Activated CD8-positive, alpha-beta memory T cell treated with anti-CD3 and anti-CD28 coated beads for 4 hours (primary cell): ENCODE data around the gene NHSL2.
"Not testable (repeated sequence)": the region's sequence is repeated elsewhere in the genome, so short reads cannot be mapped to it uniquely, and the experiment has no call there.

Source experiments
- DNase-seq, 2 donors: peaks; one replicate each; pipeline ENCODE4 v3.0.0-alpha.2; 2020; ENCODE audit warnings: low read depth in 2 of 2

NHSL2 gene

DNA sequence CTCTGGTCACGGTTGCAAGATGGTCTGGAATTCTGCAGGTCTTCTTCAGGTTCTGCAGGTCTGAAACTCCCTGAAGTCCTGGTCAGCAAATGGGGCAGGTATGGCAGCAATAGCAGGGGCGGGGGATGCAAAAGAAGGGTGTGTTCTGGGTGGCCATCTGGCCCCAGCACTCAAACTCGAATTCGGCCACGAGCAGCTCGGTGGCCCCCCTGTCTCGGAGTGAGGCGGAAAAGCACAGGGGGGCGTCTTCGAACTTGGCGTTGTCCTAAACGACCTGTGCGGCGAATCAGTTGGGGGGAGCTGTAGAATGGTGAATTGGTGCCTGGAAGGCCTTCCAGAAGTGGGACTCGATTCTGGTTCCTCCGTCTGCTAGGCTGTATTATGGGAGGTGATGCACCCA is 219.0 kb downstream of the NHSL2 start:
- DNase-seq = no peak

DNA sequence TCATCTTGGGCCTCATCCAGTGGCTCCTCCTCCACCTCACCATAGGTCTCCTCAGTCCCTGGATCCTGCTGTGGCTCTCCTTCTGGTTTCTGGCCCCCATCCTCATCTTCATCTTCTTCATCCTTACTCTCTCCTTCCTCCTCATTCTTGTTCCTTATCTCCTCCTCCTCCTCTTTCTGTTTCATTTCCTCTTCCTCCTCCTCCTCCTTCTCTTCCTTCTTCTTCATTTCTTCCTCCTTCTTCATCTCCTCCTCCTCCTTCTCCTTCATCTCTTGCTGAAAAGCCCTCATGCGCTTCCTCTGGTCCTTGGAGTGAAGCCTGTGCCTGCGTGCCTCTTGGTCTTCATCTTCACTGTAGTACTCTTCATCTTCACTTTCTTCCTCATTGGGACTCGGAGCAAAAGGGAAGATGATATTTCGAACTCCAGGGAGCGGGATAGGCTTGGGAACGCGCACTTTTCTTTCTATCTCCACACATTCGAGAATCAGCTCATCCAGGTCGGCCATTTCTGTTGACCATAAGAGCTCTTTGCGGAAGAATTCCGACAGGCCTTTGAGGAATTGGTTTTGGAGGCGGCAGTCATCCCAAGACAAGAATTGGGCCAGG is 219.6 kb downstream of the NHSL2 start:
- DNase-seq = no peak

DNA sequence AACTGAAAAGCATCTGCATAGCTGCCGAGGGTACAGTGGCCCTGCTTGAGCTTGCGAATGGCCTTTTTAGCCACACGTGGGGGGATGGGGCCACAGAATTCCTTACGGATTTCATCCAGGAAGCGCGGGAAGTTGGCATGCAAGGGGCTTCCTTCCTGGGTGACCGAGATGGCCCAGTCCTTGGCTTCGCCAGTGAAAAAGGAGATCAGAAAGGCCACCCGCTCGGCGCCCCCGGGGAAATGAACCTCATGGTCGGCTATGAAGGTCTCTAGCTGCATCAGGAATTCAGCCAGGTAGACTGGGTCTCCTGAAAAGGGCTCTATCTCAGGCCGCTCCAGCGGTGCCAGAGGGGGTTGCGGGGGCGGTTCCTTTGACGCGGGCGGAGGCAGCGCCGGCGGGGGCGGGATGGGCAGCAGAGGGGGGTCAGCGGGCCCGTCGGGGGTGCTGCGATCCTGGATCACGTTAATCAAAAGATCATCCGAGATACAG is 220.2 kb downstream of the NHSL2 start:
- DNase-seq = no peak

DNA sequence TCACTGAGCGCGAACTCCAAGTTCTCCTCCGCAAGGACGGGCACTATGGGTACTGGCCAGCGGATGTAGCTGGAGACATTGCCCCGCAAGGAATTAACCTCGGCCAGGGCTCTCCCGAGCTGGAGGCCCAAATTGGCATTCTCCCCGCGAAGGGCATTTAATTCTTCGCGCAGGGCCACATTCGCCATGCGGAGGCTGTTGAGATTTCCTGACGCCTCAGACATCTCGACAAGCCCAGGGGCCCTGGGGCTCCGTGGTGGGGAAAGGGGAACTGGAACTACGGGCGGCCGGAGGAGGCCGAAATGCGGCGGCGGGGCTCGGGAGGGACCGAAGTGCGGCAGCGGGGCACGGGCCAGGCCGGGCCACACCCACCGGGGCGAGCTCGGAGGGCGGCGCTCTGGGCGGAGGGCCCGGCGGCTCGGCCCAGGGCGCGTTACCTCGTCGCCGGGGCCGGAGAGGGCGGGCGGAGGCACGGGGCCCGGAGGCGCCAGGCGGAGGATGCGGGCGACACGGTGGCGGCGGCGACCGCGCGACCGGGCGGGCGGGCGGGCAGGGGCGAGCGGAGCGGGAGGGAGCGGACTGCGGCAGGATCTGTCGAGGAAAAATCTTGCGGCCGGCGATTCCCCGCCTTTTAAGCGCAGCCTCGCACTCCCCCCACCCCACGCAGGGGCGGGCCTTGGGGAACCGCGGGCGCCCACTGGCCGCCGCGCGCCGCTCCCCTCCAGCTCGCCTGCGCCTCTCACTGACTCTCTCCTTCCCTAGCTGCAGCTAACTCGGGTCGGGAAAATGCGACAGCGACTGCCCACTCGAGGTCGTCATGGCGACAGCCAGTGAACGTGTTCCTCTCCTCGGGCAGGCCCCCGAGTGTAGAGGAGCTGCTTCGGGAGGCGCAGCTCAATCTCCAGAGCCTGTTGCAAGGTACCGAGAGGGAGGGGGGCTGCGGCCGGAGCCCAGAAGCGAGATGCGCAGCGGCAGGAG is 221.0 kb downstream of the NHSL2 start, which contains the start of gene RTL5:
RTL5 (minus strand) TSS at position 599 of the 978 bp plus-strand sequence.
- DNase-seq = peak; percentile 42

DNA sequence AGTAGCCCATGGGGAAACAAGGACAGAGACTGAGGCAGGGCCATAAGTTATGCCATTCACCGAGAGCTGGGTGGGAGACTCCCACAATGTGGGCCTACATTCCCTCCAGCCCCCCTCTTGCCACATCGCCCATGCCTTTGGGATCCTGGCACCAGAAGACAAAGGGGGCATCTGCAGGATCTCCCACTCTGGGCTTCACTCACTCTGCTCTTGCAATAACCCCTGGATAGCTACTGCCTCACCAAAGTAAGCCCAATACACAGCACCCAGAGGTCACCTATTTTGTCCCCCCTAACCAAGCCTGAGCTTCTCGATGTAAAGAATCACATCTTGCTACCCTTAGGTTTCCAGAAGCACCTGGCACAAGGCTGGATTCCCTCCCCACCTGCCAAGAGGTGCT is 221.8 kb downstream of the NHSL2 start:
- no peak for DNase-seq

DNA sequence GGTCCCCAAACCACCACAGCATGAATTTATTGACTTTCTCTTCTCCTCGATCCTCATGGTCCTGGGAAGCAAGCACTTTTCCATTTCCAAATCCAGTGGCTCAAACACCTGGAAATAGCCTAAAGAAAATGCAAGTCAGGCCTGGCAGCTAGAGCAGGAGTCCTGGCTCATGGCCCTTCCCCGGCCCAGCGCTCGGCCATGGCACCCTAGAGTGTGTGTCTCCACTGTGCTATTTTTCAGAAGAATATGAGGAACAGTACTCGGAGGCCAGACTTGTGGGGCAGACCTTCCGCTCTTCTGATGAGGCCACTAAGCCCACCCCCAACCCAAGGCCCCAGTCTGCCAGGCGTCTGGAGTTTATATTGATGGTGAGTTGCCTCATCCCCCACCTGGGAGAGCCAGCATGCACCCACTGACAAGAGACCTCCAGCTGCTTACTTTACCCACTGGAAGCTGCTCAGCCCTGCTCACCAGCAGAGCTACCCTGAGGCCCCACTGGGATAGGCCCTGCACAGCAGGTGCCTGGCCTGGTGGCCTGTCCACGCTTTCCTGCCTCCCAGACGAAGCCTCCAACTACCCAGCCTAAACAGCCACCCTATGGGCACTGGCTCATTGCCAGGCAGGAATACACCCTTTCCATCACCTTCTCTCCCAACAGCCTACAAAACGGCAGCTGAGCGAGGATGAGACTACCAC is 223.4 kb downstream of the NHSL2 start:
- DNase-seq = no peak

DNA sequence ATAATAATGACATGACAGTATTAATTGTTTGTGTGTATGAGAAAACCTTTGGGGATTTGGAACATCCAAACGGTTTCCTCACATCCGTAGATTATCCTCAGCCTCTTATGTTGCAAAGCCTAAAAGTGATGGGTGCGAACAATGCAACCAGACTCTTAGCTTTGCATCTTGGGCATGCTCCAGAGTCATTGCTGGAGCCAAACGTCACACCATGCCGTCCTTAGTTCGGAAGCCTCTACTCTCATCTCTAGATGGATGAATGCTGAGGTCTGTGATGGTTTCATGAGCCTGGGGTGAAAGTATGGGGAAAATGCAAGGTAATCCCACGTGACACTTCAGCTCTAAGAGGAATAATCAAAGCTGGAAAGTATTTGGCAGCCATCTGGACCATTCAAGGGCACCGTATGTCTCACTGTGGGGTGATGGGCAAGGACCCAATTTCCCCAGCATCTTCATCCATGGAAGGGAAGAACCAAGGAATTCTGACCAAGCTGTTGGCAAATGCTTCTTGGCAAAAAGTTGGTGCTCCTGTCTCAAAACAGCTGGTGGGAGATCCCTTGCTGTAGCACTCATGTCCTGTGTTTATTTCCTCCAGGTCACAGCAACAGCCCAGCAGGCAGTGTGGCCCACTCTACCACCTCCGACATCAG is 227.3 kb downstream of the NHSL2 start:
- DNase-seq = no peak

DNA sequence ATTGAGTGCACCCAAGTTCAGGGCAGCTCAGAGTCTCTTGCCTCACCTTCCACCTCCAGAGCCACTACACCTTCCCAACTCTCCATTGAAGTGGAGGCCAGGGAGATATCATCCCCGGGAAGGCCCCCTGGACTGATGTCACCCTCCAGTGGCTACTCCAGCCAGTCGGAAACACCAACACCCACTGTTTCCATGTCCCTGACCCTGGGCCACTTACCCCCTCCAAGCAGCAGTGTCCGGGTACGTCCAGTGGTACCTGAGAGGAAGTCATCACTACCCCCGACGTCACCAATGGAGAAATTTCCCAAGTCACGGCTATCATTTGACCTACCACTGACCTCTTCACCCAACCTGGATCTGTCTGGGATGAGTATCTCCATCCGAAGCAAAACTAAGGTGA is 228.9 kb downstream of the NHSL2 start:
- DNase-seq = no peak

DNA sequence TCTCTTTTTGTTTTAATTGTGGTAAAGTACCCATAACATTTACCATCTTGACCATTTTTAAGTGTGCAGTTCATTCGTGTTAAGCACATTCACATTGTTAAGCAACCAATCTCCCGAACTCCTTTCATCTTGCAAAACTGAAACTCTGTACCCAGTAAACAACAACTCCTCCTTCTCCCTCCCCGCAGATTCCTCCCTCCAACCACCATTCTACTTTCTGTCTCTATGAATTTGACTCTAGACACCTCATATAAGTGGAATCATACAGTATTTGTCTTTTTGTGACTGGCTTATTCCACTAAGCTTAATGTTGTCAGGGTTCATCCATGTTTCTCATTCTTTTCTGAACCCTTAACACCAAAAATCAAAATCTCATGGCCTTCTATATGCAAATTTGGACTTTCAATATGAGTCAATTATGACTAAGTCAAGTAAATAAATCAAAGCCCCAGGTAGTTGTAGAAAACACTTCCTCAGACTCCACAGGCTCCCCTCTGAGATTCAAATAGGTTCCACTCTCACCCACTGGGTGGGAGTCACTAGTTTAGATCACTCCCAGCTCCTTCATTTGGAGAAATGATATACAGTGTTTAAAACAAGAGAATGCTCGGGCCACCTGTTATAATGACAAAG is 230.8 kb downstream of the NHSL2 start:
- DNase-seq = no peak

DNA sequence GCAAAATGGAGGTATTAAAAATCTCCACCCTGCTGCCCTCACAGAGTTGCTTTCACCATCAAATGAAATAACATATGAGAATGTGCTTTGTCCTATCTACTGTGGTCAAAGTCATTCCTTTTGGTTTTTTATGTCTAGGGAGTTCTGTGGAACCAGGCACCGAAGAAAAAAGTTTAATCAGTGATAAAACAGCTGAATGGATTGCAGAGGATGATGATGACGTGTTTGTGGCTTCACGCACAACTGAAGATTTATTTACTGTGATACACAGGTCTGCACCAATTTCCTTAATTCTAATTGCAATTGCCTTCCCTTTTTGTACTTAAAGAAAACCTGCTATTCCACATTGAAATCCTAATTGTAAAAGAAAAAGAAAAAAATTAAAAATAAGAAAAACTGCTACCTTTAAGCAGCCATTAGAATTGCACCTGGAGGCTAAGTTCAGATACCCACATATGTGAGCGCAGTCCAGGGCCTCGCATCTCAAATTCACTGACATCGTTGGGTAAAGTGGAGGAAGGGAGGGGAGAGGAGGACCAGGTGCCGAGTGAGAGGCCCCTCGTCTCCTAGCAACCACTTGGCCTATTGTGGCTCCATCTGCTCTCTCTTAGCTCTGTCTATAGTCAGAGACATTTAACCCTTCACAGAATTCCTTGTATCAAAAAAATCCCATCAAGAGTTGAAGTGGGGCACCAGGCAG is 231.6 kb downstream of the NHSL2 start:
- no peak for DNase-seq

DNA sequence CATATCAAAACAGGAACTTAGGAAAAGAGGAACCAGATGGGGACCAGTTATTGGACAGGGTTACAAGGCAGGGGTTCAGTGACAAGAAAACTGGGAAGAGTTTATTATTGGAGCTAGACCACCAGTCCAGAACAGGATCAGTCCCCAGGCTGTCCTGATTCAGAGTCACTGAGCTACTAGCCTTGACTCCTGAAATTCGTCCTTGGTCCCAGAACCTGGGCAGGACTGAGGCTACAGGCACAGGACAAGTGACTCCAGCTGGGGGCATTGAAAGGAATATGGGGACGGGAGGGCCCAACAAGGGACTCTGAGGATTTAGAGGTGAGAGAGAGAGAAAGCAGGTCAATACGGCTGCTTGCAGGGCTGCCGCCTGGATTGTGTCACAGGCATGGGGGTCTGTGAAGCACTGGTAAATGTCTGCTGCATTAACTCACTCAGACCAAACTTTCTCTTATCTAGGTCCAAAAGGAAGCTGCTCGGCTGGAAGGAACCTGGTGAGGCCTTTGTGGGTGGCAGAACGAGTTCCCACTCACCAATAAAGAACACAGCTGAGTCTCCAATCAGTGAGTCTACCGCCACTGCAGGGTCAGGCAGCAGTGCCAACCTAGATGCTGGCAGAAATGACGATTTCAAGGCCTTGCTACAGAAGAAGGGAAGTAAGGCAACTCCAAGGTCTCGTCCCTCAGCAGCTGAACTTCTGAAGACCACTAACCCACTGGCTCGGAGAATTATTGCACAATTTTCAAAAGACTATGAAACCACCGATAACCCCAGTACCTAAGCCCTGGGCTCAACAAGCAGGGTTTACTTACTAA is 232.4 kb downstream of the NHSL2 start:
- no peak for DNase-seq

DNA sequence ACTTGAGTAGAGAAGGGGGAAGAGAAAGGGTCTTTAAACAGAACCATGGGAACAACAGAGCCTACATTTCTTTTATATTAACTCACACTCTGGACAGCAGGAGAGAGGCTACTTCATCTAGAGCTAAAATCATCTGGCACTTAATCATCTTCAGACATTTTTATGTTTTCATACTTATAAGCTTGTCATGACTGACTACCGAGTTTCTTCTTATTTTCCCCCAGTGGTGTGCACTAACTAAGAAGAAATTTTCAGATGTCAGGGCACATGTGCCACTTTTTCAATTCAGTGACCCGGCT is 232.9 kb downstream of the NHSL2 start:
- no peak for DNase-seq

DNA sequence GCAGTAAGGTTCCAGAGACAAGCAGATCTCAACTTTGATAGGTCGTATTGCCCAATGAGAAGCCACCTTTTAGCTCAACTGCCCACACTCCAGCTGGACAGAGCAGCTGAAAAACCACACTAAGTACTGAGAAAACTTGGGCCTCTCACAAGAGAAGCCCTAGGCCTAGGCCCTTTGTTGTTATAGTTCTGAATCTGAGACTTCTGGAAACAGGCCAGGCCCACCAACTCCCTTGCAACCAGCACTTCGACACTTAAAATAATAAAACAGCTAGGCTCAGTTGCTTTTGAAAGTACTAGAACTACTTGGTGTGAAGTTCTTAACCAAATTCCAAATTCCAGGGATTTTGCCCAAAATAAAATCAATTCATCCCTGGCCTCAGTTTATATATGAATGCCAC is 234.5 kb downstream of the NHSL2 start:
- no peak for DNase-seq

DNA sequence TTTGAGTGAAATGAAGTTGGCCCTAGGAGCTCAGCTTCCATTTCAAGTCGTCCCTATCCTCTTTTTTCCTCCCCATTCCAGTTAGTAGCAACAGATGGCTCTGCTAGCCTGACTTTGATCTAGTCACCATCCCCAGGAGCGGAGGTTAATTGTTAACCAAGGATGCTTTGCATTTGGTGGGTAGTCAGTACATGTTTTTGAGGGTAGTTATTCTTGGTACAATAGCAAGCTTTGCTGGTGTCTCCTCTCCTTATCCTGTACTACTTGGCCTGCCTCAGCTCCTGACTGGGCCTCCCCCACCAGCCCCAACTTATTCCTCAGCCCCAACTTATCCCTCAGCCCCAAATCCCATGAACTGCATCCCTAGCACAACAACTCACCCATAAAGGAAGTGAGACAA is 235.9 kb downstream of the NHSL2 start:
- no peak for DNase-seq

DNA sequence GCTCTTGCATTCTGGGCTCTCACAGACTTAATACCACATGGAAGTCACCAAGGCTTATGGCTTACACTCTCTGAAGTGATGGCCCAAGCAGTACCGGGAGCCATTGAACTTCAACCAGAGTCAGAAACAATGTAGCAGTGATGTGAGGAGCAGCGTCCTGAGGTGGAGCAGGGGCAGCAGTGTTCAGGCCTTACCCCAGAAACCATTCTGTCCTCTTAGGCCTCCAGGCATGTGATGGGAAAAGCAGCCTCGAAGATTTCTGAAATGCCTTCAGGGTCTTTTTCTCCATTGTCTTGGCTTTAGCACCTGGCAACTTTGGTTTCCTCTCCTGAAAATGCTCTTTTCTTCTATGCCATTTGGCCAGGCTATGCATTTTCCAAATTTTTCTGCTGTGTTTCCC is 248.1 kb downstream of the NHSL2 start:
- no peak for DNase-seq

DNA sequence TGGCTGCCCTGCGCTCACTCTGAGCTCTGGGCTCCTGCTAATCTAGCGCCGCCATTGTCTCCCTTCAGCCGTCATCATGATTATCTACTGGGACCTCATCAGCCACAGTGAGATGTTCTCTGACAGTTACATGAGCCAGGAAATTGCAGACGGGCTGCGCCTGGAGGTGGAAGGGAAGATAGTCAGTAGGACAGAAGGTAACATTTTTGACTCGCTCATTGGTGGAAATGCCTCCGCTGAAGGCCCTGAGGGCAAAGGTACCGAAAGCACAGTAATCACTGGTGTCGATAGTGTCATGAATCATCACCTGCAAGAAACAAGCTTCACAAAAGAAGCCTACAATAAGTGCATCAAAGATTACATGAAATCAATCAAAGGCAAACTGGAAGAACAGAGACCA is 249.1 kb downstream of the NHSL2 start:
- DNase-seq = no peak

DNA sequence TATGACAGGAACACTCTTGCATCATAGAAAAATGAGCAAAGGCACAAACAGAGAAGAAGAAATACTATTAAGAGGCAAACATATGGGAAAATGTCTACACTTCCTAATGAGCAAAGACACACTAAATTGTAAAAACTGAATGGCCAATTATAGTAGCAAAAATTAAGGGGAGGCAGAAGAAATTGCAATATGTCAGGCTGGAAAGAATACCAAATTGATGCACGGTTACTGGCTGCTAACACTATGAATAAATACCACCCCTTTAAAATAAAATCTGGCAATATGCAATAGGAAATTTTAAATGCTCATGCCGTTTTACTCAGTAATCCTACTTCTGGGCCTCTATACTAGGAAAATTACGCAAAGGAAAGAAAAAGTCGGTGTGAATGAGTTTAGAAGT is 254.9 kb downstream of the NHSL2 start:
- DNase-seq = no peak

DNA sequence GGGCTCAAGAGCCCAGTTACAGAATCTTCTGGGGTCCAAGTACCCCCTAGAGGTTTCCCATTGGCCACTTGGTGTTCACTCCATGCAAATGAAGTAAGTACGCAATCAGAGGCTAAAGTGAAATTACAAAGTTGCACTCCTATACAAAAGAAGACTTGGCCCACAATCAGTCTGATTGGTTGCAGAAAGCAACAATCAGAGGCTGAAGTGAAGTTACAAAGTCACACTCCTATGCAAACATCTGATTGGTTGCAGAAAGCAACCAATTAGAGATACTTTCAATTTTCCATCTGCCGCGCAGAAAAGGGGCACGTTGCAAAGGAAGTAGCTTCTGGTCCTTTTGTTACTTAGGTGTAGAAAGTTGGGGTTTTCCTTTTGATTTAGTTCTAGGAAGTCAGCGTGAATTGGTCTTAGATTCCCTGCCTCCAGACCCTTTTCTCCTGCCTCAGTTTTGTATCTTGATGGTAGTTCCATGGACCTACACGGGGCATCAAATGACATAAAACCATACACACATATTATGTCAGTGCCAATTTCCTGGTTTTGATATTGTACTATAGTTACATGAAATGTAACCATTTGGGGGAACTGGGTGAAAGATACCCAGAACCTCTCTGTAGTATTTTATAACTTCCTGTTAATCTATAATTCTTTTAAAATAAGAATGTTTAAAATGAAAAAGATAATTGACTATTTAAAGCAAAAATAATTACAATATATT is 258.5 kb downstream of the NHSL2 start:
- no peak for DNase-seq

DNA sequence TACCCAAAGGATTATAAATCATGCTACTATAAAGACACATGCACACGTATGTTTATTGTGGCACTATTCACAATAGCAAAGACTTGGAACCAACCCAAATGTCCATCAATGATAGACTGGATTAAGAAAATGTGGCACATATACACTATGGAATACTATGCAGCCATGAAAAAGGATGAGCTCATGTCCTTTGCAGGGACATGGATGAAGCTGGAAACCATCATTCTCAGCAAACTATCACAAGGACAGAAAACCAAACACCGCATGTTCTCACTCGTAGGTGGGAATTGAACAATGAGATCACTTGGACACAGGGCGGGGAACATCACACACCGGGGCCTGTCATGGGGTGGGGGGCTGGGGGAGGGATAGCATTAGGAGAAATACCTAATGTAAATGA is 265.6 kb downstream of the NHSL2 start:
- DNase-seq = not testable (repeated sequence)
